Measurements from ENCODE around the gene LRRC8C.

Gene LRRC8C

GRCh38 chr1:89706700-89707012 lies 73.7 kb downstream of the LRRC8C start:
- Mint-ChIP-seq H3K27me3 (no peaks in the 10 kb centered on the region), H3K4me1 (ENCODE audit: low read depth) (peaks cover 59% of the 10 kb centered on the region), H3K9me3 (peaks cover 9% of the 10 kb centered on the region), H3K27ac (peak overlapping the region; percentile 6), H3K4me3 (no peak overlapping the region), H3K36me3 (ENCODE audit: low read depth) (peaks cover 85% of the 10 kb centered on the region)
- DNase-seq = no peak

GRCh38 chr1:89708751-89709375 lies 75.9 kb downstream of the LRRC8C start:
- Mint-ChIP-seq H3K27me3 (no peaks in the 10 kb centered on the region), H3K4me3 (no peak overlapping the region), H3K9me3 (peaks cover 6% of the 10 kb centered on the region), H3K36me3 (ENCODE audit: low read depth) (peaks cover 87% of the 10 kb centered on the region), H3K27ac (peak overlapping the region; percentile 70), H3K4me1 (ENCODE audit: low read depth) (peaks cover 54% of the 10 kb centered on the region)
- no peak for DNase-seq

DNA sequence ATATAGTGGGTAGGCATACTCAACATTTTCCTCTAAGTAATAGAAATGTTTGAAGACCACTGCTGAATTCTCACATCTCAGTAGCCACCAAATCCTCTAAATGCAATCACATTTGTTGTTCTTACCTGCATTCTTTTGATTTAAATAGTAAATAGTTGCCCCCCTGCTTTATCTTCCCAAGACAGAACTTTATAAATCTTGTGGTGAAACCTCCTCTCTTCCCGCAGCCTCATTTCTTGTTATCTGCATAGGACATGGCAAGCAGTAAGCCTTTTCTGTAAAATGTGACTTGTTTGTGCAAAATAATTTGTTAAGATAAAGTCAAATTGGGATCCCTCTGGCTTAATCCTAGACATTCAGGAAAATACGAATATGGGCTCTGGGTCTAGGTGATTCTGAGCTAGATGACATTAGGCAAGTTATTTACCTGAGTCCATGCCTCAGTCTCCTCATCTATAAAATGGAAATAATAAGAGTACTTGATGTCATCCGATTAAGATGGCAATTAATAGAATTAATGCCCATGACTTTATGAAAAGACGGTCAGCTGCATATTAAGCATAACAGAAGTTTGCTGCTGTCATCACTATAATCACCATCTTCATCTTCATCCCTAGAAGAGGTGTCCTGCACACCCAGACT lies 77.7 kb downstream of the LRRC8C start:
- Mint-ChIP-seq H3K4me1 (ENCODE audit: low read depth) (peaks cover 63% of the 10 kb centered on the region), H3K9me3 (no peaks in the 10 kb centered on the region), H3K27ac (no peak overlapping the region), H3K36me3 (ENCODE audit: low read depth) (peaks cover 96% of the 10 kb centered on the region), H3K4me3 (no peak overlapping the region), H3K27me3 (no peaks in the 10 kb centered on the region)
- DNase-seq = no peak

GRCh38 chr1:89711140-89711778 lies 78.3 kb downstream of the LRRC8C start:
- no peak for DNase-seq
- peaks cover 98% of the 10 kb centered on the region for H3K36me3 Mint-ChIP-seq (ENCODE audit: low read depth)
- H3K4me1 Mint-ChIP-seq (ENCODE audit: low read depth) = peaks cover 63% of the 10 kb centered on the region
- no peaks in the 10 kb centered on the region for H3K9me3 Mint-ChIP-seq
- no peaks in the 10 kb centered on the region for H3K27me3 Mint-ChIP-seq
- peak overlapping the region; percentile 55 for H3K27ac Mint-ChIP-seq
- no peak overlapping the region for H3K4me3 Mint-ChIP-seq

- no peak overlapping the region for H3K4me3 Mint-ChIP-seq
- H3K9me3 Mint-ChIP-seq = no peaks in the 10 kb centered on the region
- H3K36me3 Mint-ChIP-seq (ENCODE audit: low read depth) = peaks cover 98% of the 10 kb centered on the region
- no peaks in the 10 kb centered on the region for H3K27me3 Mint-ChIP-seq
- no peak for DNase-seq
- peak overlapping the region; percentile 74 for H3K27ac Mint-ChIP-seq
- peaks cover 69% of the 10 kb centered on the region for H3K4me1 Mint-ChIP-seq (ENCODE audit: low read depth)
Observed at GRCh38 chr1:89712420-89712819, 79.5 kb downstream of the LRRC8C start.

- H3K27ac Mint-ChIP-seq = peak overlapping the region; percentile 31
- no peaks in the 10 kb centered on the region for H3K9me3 Mint-ChIP-seq
- peaks cover 93% of the 10 kb centered on the region for H3K36me3 Mint-ChIP-seq (ENCODE audit: low read depth)
- H3K4me3 Mint-ChIP-seq = no peak overlapping the region
- H3K27me3 Mint-ChIP-seq = no peaks in the 10 kb centered on the region
- no peak for DNase-seq
- peaks cover 82% of the 10 kb centered on the region for H3K4me1 Mint-ChIP-seq (ENCODE audit: low read depth)
Observed at GRCh38 chr1:89715677-89716076, 82.8 kb downstream of the LRRC8C start.

- H3K4me3 Mint-ChIP-seq = peak overlapping the region; percentile 66
- DNase-seq = no peak
- peak overlapping the region; percentile 99 for H3K27ac Mint-ChIP-seq
- peaks cover 94% of the 10 kb centered on the region for H3K4me1 Mint-ChIP-seq (ENCODE audit: low read depth)
- no peaks in the 10 kb centered on the region for H3K27me3 Mint-ChIP-seq
- H3K9me3 Mint-ChIP-seq = peaks cover 6% of the 10 kb centered on the region
- H3K36me3 Mint-ChIP-seq (ENCODE audit: low read depth) = peaks cover 86% of the 10 kb centered on the region
Observed at GRCh38 chr1:89719502-89720306, 86.8 kb downstream of the LRRC8C start.

DNA sequence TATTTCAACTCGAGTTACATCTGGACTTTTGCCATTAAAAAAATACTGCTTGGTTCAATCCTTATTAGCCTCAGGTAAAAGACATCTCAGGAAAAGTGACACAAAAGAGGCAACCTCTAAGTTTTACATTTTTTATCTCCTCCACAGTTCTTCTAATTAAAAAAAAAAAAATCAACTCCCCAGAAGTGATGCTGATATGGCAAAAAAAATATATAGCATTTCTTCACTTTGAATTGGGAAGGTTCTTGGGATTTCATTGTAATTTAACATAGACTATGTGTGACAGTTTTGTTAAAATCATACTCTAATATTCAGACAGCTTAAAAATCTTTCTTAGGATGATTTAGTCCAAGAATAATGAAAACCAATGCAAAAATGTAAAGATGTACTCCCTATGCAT lies 87.9 kb downstream of the LRRC8C start:
- Mint-ChIP-seq H3K36me3 (ENCODE audit: low read depth) (peaks cover 84% of the 10 kb centered on the region), H3K4me1 (ENCODE audit: low read depth) (peaks cover 97% of the 10 kb centered on the region), H3K9me3 (peaks cover 6% of the 10 kb centered on the region), H3K27me3 (no peaks in the 10 kb centered on the region), H3K4me3 (peak overlapping the region; percentile 66), H3K27ac (peak overlapping the region; percentile 99)
- no peak for DNase-seq

DNA sequence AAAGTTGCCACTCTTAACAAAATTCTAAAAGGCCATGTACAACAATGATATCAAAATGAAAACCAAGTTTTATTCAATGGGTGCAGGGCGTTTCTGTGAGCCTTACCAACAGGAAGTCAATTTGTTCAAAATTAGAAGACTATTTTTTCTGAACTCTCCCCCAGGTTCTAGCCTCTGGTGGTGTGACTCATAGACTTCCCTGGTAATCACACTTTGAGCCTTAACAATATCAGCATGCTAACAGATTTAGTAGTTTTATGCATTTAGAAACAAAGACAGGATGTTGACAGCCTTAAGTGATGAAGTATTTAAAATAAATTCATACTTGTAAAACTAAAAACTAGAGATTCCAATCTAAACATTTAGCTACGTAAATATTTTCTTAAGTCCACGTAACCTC lies 88.4 kb downstream of the LRRC8C start:
- Mint-ChIP-seq H3K9me3 (peaks cover 9% of the 10 kb centered on the region), H3K4me3 (peak overlapping the region; percentile 66), H3K4me1 (ENCODE audit: low read depth) (peaks cover 97% of the 10 kb centered on the region), H3K36me3 (ENCODE audit: low read depth) (peaks cover 84% of the 10 kb centered on the region), H3K27me3 (no peaks in the 10 kb centered on the region), H3K27ac (peak overlapping the region; percentile 99)
- DNase-seq = no peak

DNA sequence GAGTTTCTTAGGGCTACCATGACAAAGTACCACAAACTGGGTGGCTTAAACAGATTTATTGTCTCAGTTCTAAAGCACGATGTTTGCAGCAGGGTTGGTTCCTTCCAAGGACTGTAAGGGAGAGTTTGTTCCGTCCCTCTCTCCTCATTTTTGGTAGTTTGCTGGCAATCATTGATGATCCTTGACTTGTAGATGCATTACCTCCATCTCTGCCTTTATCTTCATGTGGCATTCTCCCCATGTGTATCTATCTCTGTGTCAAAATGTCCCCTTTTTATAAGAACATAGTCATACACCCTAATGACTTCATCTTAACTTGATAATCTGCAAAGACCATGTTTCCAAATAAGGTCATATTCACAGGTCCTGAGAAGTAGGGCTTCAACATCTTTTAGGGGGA lies 90.2 kb downstream of the LRRC8C start:
- Mint-ChIP-seq H3K4me1 (ENCODE audit: low read depth) (peaks cover 96% of the 10 kb centered on the region), H3K4me3 (no peak overlapping the region), H3K27ac (peak overlapping the region; percentile 99), H3K27me3 (no peaks in the 10 kb centered on the region), H3K9me3 (peaks cover 16% of the 10 kb centered on the region), H3K36me3 (ENCODE audit: low read depth) (peaks cover 77% of the 10 kb centered on the region)
- no peak for DNase-seq

GRCh38 chr1:89723863-89724262 lies 90.9 kb downstream of the LRRC8C start:
- peaks cover 96% of the 10 kb centered on the region for H3K4me1 Mint-ChIP-seq (ENCODE audit: low read depth)
- H3K36me3 Mint-ChIP-seq (ENCODE audit: low read depth) = peaks cover 80% of the 10 kb centered on the region
- H3K27ac Mint-ChIP-seq = peak overlapping the region; percentile 99
- peaks cover 16% of the 10 kb centered on the region for H3K9me3 Mint-ChIP-seq
- no peaks in the 10 kb centered on the region for H3K27me3 Mint-ChIP-seq
- no peak for DNase-seq
- peak overlapping the region; percentile 21 for H3K4me3 Mint-ChIP-seq

DNA sequence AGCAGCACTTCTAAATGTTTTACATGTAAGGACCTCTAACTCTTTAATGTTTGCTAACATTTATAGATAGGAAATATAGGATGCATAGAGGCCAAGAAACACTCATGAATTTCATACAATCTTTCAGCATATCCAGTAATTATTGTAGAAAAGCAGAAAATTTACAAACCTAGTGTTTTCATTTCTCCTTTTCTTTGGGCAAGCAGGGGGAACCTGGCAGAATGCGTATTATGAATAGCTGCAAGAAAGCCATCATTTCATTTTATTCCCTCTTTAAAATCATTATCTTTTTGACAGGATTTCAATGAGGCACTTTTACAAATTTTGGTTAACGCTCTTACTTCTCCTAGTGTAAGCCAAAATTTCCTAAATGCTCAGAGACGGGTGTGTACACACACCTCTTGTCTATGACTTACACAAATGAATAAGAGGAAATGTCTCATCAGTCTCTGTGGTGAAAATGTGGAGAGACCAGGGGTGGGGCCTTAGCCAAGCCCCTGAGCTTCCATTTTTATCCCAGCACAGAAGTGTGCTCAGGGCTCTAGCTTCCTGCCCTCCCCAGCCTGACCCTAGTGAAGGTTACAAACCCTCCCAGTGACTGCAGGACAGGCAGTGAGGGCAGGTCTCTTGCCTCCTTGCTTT lies 91.6 kb downstream of the LRRC8C start:
- Mint-ChIP-seq H3K9me3 (peaks cover 18% of the 10 kb centered on the region), H3K27ac (peak overlapping the region; percentile 99), H3K4me3 (peak overlapping the region; percentile 57), H3K27me3 (no peaks in the 10 kb centered on the region), H3K36me3 (ENCODE audit: low read depth) (peaks cover 81% of the 10 kb centered on the region), H3K4me1 (ENCODE audit: low read depth) (peaks cover 95% of the 10 kb centered on the region)
- peak; percentile 82 for DNase-seq

DNA sequence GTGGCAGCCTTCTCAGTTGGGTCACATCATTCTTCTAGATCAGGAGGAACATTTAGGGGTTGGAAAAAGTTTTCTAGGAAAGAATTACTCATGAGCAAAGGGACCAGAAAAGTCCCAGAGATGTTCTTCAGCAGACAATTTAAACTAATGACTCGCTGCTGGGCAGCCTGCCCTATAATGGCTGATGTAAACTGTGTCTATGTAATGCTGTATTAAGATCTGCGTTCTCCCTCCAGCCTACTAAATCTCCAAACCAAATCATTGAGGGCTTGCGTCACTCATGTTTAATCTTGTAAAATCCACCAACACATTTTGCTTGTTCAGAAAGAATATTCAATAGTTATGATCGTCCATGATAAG lies 92.1 kb downstream of the LRRC8C start:
- Mint-ChIP-seq H3K27ac (peak overlapping the region; percentile 99), H3K4me3 (peak overlapping the region; percentile 57), H3K9me3 (peaks cover 18% of the 10 kb centered on the region), H3K4me1 (ENCODE audit: low read depth) (peaks cover 90% of the 10 kb centered on the region), H3K27me3 (no peaks in the 10 kb centered on the region), H3K36me3 (ENCODE audit: low read depth) (peaks cover 77% of the 10 kb centered on the region)
- no peak for DNase-seq

DNA sequence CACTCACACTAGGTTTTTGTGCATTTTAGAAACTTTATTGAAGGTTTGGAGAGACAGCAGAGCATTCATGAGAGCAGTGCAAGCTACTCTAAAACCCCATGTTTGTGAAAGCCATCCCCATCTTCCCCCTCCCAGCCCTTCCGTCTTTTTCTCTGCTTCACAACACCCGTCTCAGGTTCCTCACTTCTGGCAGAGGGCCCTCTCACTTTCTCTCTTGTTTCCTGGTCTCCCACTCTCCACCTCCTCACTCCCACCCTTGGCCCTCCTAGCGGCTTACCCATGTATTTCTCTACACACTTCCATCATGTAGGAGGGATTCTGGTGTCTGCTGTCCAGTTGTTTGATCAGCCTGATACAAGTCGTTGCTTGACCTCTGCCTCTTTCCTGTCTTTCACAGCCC lies 92.7 kb downstream of the LRRC8C start:
- peak overlapping the region; percentile 99 for H3K27ac Mint-ChIP-seq
- no peaks in the 10 kb centered on the region for H3K27me3 Mint-ChIP-seq
- DNase-seq = no peak
- H3K36me3 Mint-ChIP-seq (ENCODE audit: low read depth) = peaks cover 70% of the 10 kb centered on the region
- peak overlapping the region; percentile 57 for H3K4me3 Mint-ChIP-seq
- peaks cover 18% of the 10 kb centered on the region for H3K9me3 Mint-ChIP-seq
- H3K4me1 Mint-ChIP-seq (ENCODE audit: low read depth) = peaks cover 85% of the 10 kb centered on the region
